HCT116 (cell line): Measurements from ENCODE around the gene TLE5. TPM values are rescaled to one million over a fixed set of nuclear protein-coding genes. Genes with fewer than 3 reads are reported as not detected.

Experiments
- ATAC-seq: fragments of 200-7000 bp; cut with Tn5 transposase; 2 replicates; pipeline ENCODE4 v1.9.1; 2020; ENCODE audit warnings: mild to moderate bottlenecking, moderate library complexity
- BruUV-seq: library from RNA; stranded (reverse); fragments of 400-500 nt; replicated peaks from 2 replicates; lab custom pipeline; 2021; lab: Mats Ljungman, UMichigan
- CTCF ChIA-PET: fragments of 300-600 bp; sonication (Branson Sonifier 250); formaldehyde crosslinking; loops from one replicate; lab custom pipeline; 2021; ENCODE audit warnings: antibody characterized with exemption; lab: Charles Lee
- POLR2A ChIA-PET: fragments of 300-600, 350-600 bp; sonication (Branson Sonifier 250); formaldehyde crosslinking; loops from one replicate; lab custom pipeline; 2021; ENCODE audit warnings: antibody characterized with exemption; lab: Charles Lee
- RAD21 ChIA-PET, 2 experiments: fragments of 300-600 bp; sonication (Branson Sonifier 250); formaldehyde crosslinking; loops; one replicate each; lab custom pipeline; 2023; ENCODE audit warnings: low total read pairs in 2 of 2; ENCODE audit not compliant: uncharacterized antibody in 2 of 2, unreplicated experiment in 2 of 2, low non-redundant PET in 1 of 2; lab: Charles Lee
- DNase-seq: peaks from one replicate; pipeline ENCODE4 v3.0.0-alpha.2; 2010; ENCODE audit warnings: low read depth, low spot score
- H2AFZ ChIP-seq: fragments of 200-600 bp; shearing (Covaris generic), sonication (generic); 2 replicates; pipeline ENCODE4 v1.6.1; 2017; ENCODE audit warnings: low read depth, mixed run types, mixed read lengths, antibody characterized with exemption, low read length; ENCODE audit not compliant: poor library complexity, severe bottlenecking
- H3K27ac ChIP-seq: 2 replicates; pipeline ENCODE4 v1.5.1; 2012; ENCODE audit warnings: low read depth, low read length
- H3K27me3 ChIP-seq: fragments of 200-600 bp; sonication (generic); 2 replicates; pipeline ENCODE4 v1.6.1; 2016; ENCODE audit warnings: mixed run types, low read length, mixed read lengths; ENCODE audit not compliant: insufficient read depth
- H3K36me3 ChIP-seq, 2 experiments: fragments of 200-500 bp in 1 of 2; fragments of 200-600 bp in 1 of 2; sonication (Bioruptor generic) in 1 of 2; sonication (generic) in 1 of 2; 2 replicates each; pipeline versions ENCODE4 v1.5.1 to v1.6.1; 2014 to 2016; ENCODE audit warnings: low read length in 2 of 2, inconsistent platforms in 1 of 2, mixed read lengths in 1 of 2, mixed run types in 1 of 2; ENCODE audit not compliant: insufficient read depth in 2 of 2, control insufficient read depth in 1 of 2
- H3K4me1 ChIP-seq, 2 experiments: fragments of 200-600 bp in 1 of 2; sonication (generic) in 1 of 2; 2 replicates each; pipeline versions ENCODE4 v1.5.1 to v1.6.1; 2012 to 2017; ENCODE audit warnings: low read length in 2 of 2, inconsistent platforms in 1 of 2, mild to moderate bottlenecking in 1 of 2, mixed read lengths in 1 of 2, mixed run types in 1 of 2, moderate library complexity in 1 of 2; ENCODE audit not compliant: insufficient read depth in 2 of 2, control insufficient read depth in 1 of 2
- H3K4me2 ChIP-seq: fragments of 200-600 bp; sonication (generic); 2 replicates; pipeline ENCODE4 v1.6.1; 2017; ENCODE audit warnings: mixed run types, low read length, mixed read lengths
- H3K4me3 ChIP-seq, 2 experiments: fragments of 200-600 bp in 1 of 2; sonication (generic) in 1 of 2; replicated peaks in 1 of 2; 2 replicates each; pipeline ENCODE4 v1.5.1; 2011 to 2016; ENCODE audit warnings: low read length in 2 of 2, control low read depth in 1 of 2, low read depth in 1 of 2, mild to moderate bottlenecking in 1 of 2, mixed read lengths in 1 of 2, mixed run types in 1 of 2
- H3K79me2 ChIP-seq: fragments of 200-600 bp; sonication (generic); 2 replicates; pipeline ENCODE4 v1.6.1; 2017; ENCODE audit warnings: mild to moderate bottlenecking, mixed run types, low read length, moderate library complexity, mixed read lengths; ENCODE audit not compliant: insufficient read depth
- H3K9ac ChIP-seq: fragments of 200-600 bp; sonication (generic); 2 replicates; pipeline ENCODE4 v1.6.1; 2016; ENCODE audit warnings: low read length, mixed read lengths
- H3K9me2 ChIP-seq: fragments of 200-600 bp; sonication (generic), shearing (Covaris generic); 2 replicates; pipeline ENCODE4 v1.6.1; 2017; ENCODE audit warnings: mixed run types, mild to moderate bottlenecking, moderate library complexity; ENCODE audit not compliant: insufficient read depth
- H3K9me3 ChIP-seq, 2 experiments: fragments of 200-500 bp in 1 of 2; fragments of 200-600 bp in 1 of 2; sonication (Bioruptor generic) in 1 of 2; sonication (generic) in 1 of 2; 2 replicates each; pipeline ENCODE4 v1.6.1; 2014 to 2017; ENCODE audit warnings: low read length in 2 of 2, mixed read lengths in 2 of 2, inconsistent platforms in 1 of 2, low read depth in 1 of 2, mild to moderate bottlenecking in 1 of 2, mixed run types in 1 of 2, moderate library complexity in 1 of 2; ENCODE audit not compliant: control insufficient read depth in 1 of 2, insufficient read depth in 1 of 2
- H4K20me1 ChIP-seq: fragments of 200-600 bp; sonication (generic), shearing (Covaris generic); 2 replicates; pipeline ENCODE4 v1.6.1; 2017; ENCODE audit warnings: mixed run types, mild to moderate bottlenecking, moderate library complexity; ENCODE audit not compliant: insufficient read depth
- ATF3 ChIP-seq: IDR thresholded peaks from 2 replicates; pipeline ENCODE4 v1.6.1; 2012
- CBX3 ChIP-seq: IDR thresholded peaks from 2 replicates; pipeline ENCODE4 v1.6.1; 2012; ENCODE audit warnings: low read depth
- CEBPB ChIP-seq: IDR thresholded peaks from 2 replicates; pipeline ENCODE4 v1.6.1; 2012; ENCODE audit warnings: low read depth
- EZH2 ChIP-seq: fragments of 200-600 bp; sonication (generic); IDR thresholded peaks from 2 replicates; pipeline ENCODE4 v1.6.1; 2017; ENCODE audit warnings: antibody characterized with exemption, mixed run types
- EZH2phosphoT487 ChIP-seq: fragments of 200-600 bp; IDR thresholded peaks from 2 replicates; pipeline ENCODE4 v1.6.1; 2018; ENCODE audit warnings: antibody characterized with exemption, borderline replicate concordance
- JUND ChIP-seq: IDR thresholded peaks from 2 replicates; pipeline ENCODE4 v1.6.1; 2012
- POLR2A ChIP-seq: IDR thresholded peaks from 2 replicates; pipeline ENCODE4 v1.7.0; 2011; ENCODE audit warnings: borderline replicate concordance; ENCODE audit not compliant: insufficient read depth, insufficient read length; ENCODE audit errors: extremely low read depth
- POLR2AphosphoS5 ChIP-seq: IDR thresholded peaks from 2 replicates; pipeline ENCODE4 v1.6.1; 2011; ENCODE audit warnings: mild to moderate bottlenecking, low read depth, low read length, moderate library complexity
- RAD21 ChIP-seq: IDR thresholded peaks from 2 replicates; pipeline ENCODE4 v1.6.1; 2012; ENCODE audit warnings: low read depth, mild to moderate bottlenecking
- SIN3A ChIP-seq: IDR thresholded peaks from 2 replicates; pipeline ENCODE4 v1.6.1; 2012; ENCODE audit warnings: low read depth
- SP1 ChIP-seq: IDR thresholded peaks from 2 replicates; pipeline ENCODE4 v1.6.1; 2012; ENCODE audit warnings: low read depth
- SRF ChIP-seq: IDR thresholded peaks from 2 replicates; pipeline ENCODE4 v1.6.1; 2012; ENCODE audit warnings: low read depth
- TCF7L2 ChIP-seq: IDR thresholded peaks from 2 replicates; pipeline ENCODE4 v1.7.0; 2011; ENCODE audit warnings: borderline replicate concordance, inconsistent platforms; ENCODE audit not compliant: insufficient read depth, insufficient read length; ENCODE audit errors: extremely low read depth
- YY1 ChIP-seq: IDR thresholded peaks from 2 replicates; pipeline ENCODE4 v1.6.1; 2011; ENCODE audit warnings: low read length, low read depth, moderate library complexity, mild to moderate bottlenecking; ENCODE audit not compliant: insufficient replicate concordance; ENCODE audit errors: extremely low read depth
- ZFX ChIP-seq: fragments of 450-650 bp; IDR thresholded peaks from 2 replicates; pipeline ENCODE4 v1.6.1; 2017
- ZNF274 ChIP-seq: fragments of 200-500 bp; sonication (Bioruptor generic); IDR thresholded peaks from 2 replicates; pipeline ENCODE4 v1.6.1; 2014; ENCODE audit warnings: mild to moderate bottlenecking, low read depth, low read length, inconsistent platforms
- intact Hi-C: fragments of 100-400 bp; cut with micrococcal nuclease; formaldehyde crosslinking; loops from 2 replicates; pipeline ENCODE4 v1.10.0; 2022
- total RNA-seq: library from RNA; stranded (reverse); gene quantifications from one replicate; pipeline ENCODE4 v1.2.1, GENCODE V29; 2021; ENCODE audit not compliant: unreplicated experiment
- TF ChIP-seq, protein P1 (sequence below): IDR thresholded peaks from 2 replicates; pipeline ENCODE4 v1.6.1; 2012; ENCODE audit warnings: low read depth
- TF ChIP-seq, protein P2 (sequence below), 3 experiments: fragments of 200-600 bp in 1 of 3; sonication (generic) in 1 of 3; IDR thresholded peaks in 2 of 3; conservative IDR thresholded peaks in 1 of 3; 2 replicates each; pipeline ENCODE4 v1.5.1; 2012 to 2017; ENCODE audit warnings: low read depth in 2 of 3, low read length in 2 of 3, antibody characterized with exemption in 1 of 3, borderline replicate concordance in 1 of 3, control low read depth in 1 of 3, mild to moderate bottlenecking in 1 of 3, mixed read lengths in 1 of 3, mixed run types in 1 of 3, moderate library complexity in 1 of 3; ENCODE audit not compliant: insufficient read depth in 1 of 3
- TF ChIP-seq, protein P3 (sequence below): IDR thresholded peaks from 2 replicates; pipeline ENCODE4 v1.6.1; 2011; ENCODE audit warnings: mild to moderate bottlenecking, low read length, moderate library complexity; ENCODE audit not compliant: insufficient replicate concordance; ENCODE audit errors: extremely low read depth

The TLE5 gene
- total RNA-seq, 1 experiment from 2014 or later, result 263 TPM

- Histone ChIP-seq H3K9ac (peak overlapping the region; percentile 24; the same call in 1 of the 2 replicates), H3K79me2 (no peaks in the 10 kb centered on the region), H4K20me1 (no peaks in the 10 kb centered on the region), H3K9me3 (no peaks in the 10 kb centered on the region), H3K4me3 (peak overlapping the region; percentile 37 to 52; a peak in 3 of 4 replicates), H3K4me1 (peaks cover 9 to 25% of the 10 kb centered on the region in 2 experiments), H3K36me3 (no peaks in the 10 kb centered on the region), H3K27ac (peak overlapping the region; percentile 35), H3K9me2 (no peaks in the 10 kb centered on the region), H3K27me3 (no peaks in the 10 kb centered on the region), H3K4me2 (peak overlapping the region; percentile 78), H2AFZ (peak overlapping the region; percentile 83)
- no peak for TF ChIP-seq CBX3
- TF ChIP-seq ATF3, result no peak
- TF ChIP-seq ZNF274, result no peak
- TF ChIP-seq, protein P1, sequence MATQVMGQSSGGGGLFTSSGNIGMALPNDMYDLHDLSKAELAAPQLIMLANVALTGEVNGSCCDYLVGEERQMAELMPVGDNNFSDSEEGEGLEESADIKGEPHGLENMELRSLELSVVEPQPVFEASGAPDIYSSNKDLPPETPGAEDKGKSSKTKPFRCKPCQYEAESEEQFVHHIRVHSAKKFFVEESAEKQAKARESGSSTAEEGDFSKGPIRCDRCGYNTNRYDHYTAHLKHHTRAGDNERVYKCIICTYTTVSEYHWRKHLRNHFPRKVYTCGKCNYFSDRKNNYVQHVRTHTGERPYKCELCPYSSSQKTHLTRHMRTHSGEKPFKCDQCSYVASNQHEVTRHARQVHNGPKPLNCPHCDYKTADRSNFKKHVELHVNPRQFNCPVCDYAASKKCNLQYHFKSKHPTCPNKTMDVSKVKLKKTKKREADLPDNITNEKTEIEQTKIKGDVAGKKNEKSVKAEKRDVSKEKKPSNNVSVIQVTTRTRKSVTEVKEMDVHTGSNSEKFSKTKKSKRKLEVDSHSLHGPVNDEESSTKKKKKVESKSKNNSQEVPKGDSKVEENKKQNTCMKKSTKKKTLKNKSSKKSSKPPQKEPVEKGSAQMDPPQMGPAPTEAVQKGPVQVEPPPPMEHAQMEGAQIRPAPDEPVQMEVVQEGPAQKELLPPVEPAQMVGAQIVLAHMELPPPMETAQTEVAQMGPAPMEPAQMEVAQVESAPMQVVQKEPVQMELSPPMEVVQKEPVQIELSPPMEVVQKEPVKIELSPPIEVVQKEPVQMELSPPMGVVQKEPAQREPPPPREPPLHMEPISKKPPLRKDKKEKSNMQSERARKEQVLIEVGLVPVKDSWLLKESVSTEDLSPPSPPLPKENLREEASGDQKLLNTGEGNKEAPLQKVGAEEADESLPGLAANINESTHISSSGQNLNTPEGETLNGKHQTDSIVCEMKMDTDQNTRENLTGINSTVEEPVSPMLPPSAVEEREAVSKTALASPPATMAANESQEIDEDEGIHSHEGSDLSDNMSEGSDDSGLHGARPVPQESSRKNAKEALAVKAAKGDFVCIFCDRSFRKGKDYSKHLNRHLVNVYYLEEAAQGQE, result no peak
- no peak for TF ChIP-seq YY1
- no peak for TF ChIP-seq ZFX
- no peak for TF ChIP-seq SP1
- TF ChIP-seq SIN3A, result no peak
- TF ChIP-seq JUND, result no peak
- TF ChIP-seq POLR2A, result no peak
- no peak for TF ChIP-seq CEBPB
- no peak for TF ChIP-seq POLR2AphosphoS5
- no peak for TF ChIP-seq TCF7L2
- TF ChIP-seq SRF, result no peak
- TF ChIP-seq, protein P2, sequence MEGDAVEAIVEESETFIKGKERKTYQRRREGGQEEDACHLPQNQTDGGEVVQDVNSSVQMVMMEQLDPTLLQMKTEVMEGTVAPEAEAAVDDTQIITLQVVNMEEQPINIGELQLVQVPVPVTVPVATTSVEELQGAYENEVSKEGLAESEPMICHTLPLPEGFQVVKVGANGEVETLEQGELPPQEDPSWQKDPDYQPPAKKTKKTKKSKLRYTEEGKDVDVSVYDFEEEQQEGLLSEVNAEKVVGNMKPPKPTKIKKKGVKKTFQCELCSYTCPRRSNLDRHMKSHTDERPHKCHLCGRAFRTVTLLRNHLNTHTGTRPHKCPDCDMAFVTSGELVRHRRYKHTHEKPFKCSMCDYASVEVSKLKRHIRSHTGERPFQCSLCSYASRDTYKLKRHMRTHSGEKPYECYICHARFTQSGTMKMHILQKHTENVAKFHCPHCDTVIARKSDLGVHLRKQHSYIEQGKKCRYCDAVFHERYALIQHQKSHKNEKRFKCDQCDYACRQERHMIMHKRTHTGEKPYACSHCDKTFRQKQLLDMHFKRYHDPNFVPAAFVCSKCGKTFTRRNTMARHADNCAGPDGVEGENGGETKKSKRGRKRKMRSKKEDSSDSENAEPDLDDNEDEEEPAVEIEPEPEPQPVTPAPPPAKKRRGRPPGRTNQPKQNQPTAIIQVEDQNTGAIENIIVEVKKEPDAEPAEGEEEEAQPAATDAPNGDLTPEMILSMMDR (IDR thresholded peaks at IDR 0.05 in 2 of 3, conservative IDR thresholded peaks at IDR 0.05 in 1 of 3; ENCODE audit: borderline replicate concordance in 1 of 3, insufficient read depth in 1 of 3, low read depth in 2 of 3, low read length in 2 of 3), result no peak
- no peak for TF ChIP-seq EZH2phosphoT487
- TF ChIP-seq, protein P3, sequence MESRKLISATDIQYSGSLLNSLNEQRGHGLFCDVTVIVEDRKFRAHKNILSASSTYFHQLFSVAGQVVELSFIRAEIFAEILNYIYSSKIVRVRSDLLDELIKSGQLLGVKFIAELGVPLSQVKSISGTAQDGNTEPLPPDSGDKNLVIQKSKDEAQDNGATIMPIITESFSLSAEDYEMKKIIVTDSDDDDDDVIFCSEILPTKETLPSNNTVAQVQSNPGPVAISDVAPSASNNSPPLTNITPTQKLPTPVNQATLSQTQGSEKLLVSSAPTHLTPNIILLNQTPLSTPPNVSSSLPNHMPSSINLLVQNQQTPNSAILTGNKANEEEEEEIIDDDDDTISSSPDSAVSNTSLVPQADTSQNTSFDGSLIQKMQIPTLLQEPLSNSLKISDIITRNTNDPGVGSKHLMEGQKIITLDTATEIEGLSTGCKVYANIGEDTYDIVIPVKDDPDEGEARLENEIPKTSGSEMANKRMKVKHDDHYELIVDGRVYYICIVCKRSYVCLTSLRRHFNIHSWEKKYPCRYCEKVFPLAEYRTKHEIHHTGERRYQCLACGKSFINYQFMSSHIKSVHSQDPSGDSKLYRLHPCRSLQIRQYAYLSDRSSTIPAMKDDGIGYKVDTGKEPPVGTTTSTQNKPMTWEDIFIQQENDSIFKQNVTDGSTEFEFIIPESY, result no peak
- TF ChIP-seq EZH2, result no peak
- TF ChIP-seq RAD21, result no peak
- no TSS peak for BruUV-seq
- CTCF ChIA-PET, result no interaction called here
- DNase-seq, result no peak
- no peak for ATAC-seq
- POLR2A ChIA-PET, result no interaction called here
- RAD21 ChIA-PET, result no interaction called here
- intact Hi-C loops, result no loop called here
Observed at GRCh38 chr19:3048190-3048533, 14.1 kb downstream of the TLE5 start.
